Colon (tissue), 2 donors: ENCODE results near the gene THRA.

Experiments
- FAIRE-seq: peaks from 2 replicates; lab custom pipeline; 2012; peaks lifted over from hg19 to GRCh38; lab: Jason Lieb, UNC
- donor health status: control.
- donor health status: control.

The THRA gene

GRCh38 chr17:40062329-40063186 is at the start of gene THRA:
TSS of gene THRA (plus strand) at chr17:40062965. CDS start at chr17:40074489, 11,524 bp downstream.
- FAIRE-seq, result no peak

- FAIRE-seq, result no peak
Measured at GRCh38 chr17:40014375-40014980, 48.3 kb upstream of the THRA start.

- FAIRE-seq, result no peak
Measured at GRCh38 chr17:40015005-40015997, 47.5 kb upstream of the THRA start, which contains the start of gene CSF3. TSS of gene CSF3 (plus strand) at chr17:40015440. CDS start at chr17:40015475, 35 bp downstream.

GRCh38 chr17:40015998-40016985 is 46.5 kb upstream of the THRA start:
- FAIRE-seq, result no peak

GRCh38 chr17:40017422-40018080 is 45.2 kb upstream of the THRA start:
- FAIRE-seq, result no peak

- FAIRE-seq, result no peak
Measured at GRCh38 chr17:40018211-40019121, 44.3 kb upstream of the THRA start.

GRCh38 chr17:40019140-40019991 is 43.4 kb upstream of the THRA start:
- no peak for FAIRE-seq

GRCh38 chr17:40020146-40020545 is 42.6 kb upstream of the THRA start:
- FAIRE-seq, result no peak

GRCh38 chr17:40021451-40021971 is 41.3 kb upstream of the THRA start:
- no peak for FAIRE-seq

GRCh38 chr17:40022497-40022896 is 40.3 kb upstream of the THRA start:
- FAIRE-seq, result no peak

GRCh38 chr17:40022961-40023541 is 39.7 kb upstream of the THRA start:
- no peak for FAIRE-seq

GRCh38 chr17:40023590-40024292 is 39.0 kb upstream of the THRA start:
- no peak for FAIRE-seq

GRCh38 chr17:40024901-40025300 is 37.9 kb upstream of the THRA start:
- FAIRE-seq, result no peak

GRCh38 chr17:40025559-40025958 is 37.2 kb upstream of the THRA start:
- no peak for FAIRE-seq

- no peak for FAIRE-seq
Measured at GRCh38 chr17:40025991-40026815, 36.6 kb upstream of the THRA start.
